ENCODE measurements around the gene KDM7A. TPM values are rescaled to one million over a fixed set of nuclear protein-coding genes. Genes with fewer than 3 reads are reported as not detected.

Gene KDM7A
- total and polyA plus RNA-seq, 10 donors = 2.5 to 41.5 (median 22.1) TPM

DNA sequence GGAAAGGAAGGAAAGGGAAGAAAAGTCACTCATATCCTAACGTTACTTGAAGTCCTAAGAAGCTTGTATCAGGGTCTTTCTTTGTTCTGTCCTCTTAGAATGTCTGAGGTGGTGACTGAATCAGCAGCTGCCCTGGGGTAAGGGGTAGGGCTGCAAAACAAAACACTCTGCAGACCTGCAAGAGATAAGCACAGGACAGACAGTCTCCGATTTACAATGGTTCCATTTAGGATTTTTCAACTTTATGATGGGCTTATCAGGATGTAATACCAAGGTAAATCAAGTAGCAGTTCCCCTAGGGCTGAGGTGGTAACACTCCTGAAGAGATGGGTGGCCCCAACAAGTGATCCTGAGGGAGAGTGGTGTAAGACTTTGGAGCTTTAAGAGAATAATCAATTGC lies 16.5 kb downstream of the KDM7A start:
- WGBS, 5 donors = 52 to 67% (median 56%) methylated on average over 2 of the region's 2 CpGs
- no peak for TF ChIP-seq POLR2A (IDR thresholded peaks at IDR 0.05)
- TF ChIP-seq, protein P1, sequence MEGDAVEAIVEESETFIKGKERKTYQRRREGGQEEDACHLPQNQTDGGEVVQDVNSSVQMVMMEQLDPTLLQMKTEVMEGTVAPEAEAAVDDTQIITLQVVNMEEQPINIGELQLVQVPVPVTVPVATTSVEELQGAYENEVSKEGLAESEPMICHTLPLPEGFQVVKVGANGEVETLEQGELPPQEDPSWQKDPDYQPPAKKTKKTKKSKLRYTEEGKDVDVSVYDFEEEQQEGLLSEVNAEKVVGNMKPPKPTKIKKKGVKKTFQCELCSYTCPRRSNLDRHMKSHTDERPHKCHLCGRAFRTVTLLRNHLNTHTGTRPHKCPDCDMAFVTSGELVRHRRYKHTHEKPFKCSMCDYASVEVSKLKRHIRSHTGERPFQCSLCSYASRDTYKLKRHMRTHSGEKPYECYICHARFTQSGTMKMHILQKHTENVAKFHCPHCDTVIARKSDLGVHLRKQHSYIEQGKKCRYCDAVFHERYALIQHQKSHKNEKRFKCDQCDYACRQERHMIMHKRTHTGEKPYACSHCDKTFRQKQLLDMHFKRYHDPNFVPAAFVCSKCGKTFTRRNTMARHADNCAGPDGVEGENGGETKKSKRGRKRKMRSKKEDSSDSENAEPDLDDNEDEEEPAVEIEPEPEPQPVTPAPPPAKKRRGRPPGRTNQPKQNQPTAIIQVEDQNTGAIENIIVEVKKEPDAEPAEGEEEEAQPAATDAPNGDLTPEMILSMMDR (IDR thresholded peaks at IDR 0.05 in 8 of 11, conservative IDR thresholded peaks at IDR 0.05 in 3 of 11) = no peak
- TF ChIP-seq POLR2AphosphoS5 (IDR thresholded peaks at IDR 0.05) = no peak
- H3K4me1 ChIP-seq = peaks cover 0 to 97% (median 56%) of the 10 kb centered on the region in 6 donors

DNA sequence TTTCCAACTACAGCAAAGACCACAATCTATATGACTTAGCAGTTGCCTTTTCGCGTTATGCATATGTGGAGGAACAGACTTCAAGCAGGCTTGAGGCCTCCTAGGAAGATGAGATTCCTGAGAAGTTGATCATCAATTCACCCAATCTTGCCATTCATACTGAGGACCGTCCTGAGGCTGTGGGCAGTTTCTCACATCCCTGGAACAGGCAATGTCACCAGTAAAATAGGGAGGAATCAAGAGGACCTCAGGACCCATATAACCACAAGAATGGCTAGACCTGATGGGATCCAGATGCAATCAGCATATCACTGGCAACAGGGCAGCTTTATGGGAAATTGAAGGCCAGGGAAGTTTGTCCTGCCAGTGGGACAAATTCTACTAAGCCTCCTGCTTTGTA lies 17.3 kb downstream of the KDM7A start:
- Histone ChIP-seq H3K9me3 (no peaks in the 10 kb centered on the region), H3K4me3 (no peak overlapping the region), H3K27ac (no peak overlapping the region), H3K36me3 (peaks cover 0 to 24% (median 0%) of the 10 kb centered on the region in 6 donors), H3K4me1 (peaks cover 0 to 97% (median 54%) of the 10 kb centered on the region in 6 donors), H3K27me3 (replicated peaks in 1 of 7) (no peaks in the 10 kb centered on the region)
- intact Hi-C loops (cut with DNase I; ENCODE audit: low total_unique reads) = no loop called here
- DNase-seq = no peak
- WGBS, 5 donors = 91 to 100% (median 96%) methylated on average over 3 of the region's 3 CpGs
- TF ChIP-seq POLR2AphosphoS5 (IDR thresholded peaks at IDR 0.05) (no peak), POLR2A (IDR thresholded peaks at IDR 0.05) (no peak)
- TF ChIP-seq, protein P1 (IDR thresholded peaks at IDR 0.05 in 8 of 11, conservative IDR thresholded peaks at IDR 0.05 in 3 of 11) = no peak

More for the DNA sequence above, 16.5 kb downstream of the KDM7A start:
- H3K4me3 ChIP-seq = no peak overlapping the region
- H3K9me3 ChIP-seq = no peaks in the 10 kb centered on the region
- peaks cover 0 to 24% (median 0%) of the 10 kb centered on the region in 6 donors for H3K36me3 ChIP-seq
- H3K27ac ChIP-seq = no peak overlapping the region
- intact Hi-C loops (cut with DNase I; ENCODE audit: low total_unique reads) = no loop called here
- no peak for DNase-seq
- H3K27me3 ChIP-seq (replicated peaks in 1 of 7) = no peaks in the 10 kb centered on the region

DNA sequence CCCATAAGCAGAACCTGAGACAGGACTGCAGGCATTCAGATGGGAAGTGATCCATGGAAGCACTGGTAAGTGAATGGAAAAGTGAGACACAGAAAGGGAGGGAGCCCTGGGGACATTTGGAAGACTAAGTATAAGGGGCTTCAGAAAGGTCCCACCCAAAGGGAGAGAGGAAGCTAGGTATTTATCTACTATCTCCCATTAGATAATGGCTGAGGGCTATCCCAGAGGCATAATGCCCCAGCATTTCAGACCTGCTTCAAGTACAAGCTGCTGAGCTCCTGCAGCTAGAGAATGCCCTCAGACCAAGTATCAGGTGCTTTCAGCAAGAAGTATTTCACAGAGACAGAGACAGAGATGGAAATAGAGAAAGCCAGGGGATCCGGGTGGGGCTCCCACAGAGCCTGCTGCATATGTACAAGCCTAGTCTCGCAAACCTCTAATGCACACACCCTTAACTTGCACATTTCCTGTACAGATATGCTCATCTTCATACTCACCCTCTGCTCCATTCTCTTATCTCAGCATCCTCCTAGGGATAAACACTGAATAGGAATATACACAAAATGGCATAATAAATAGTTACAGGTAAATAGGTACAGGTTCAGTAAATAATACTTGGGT lies 20.2 kb downstream of the KDM7A start:
- Histone ChIP-seq H3K27ac (no peak overlapping the region), H3K9me3 (no peaks in the 10 kb centered on the region), H3K27me3 (replicated peaks in 1 of 7) (no peaks in the 10 kb centered on the region), H3K36me3 (peaks cover 0 to 24% (median 0%) of the 10 kb centered on the region in 6 donors), H3K4me1 (peaks cover 0 to 94% (median 44%) of the 10 kb centered on the region in 6 donors), H3K4me3 (no peak overlapping the region)
- no peak for DNase-seq
- intact Hi-C loops (cut with DNase I; ENCODE audit: low total_unique reads) = no loop called here
- WGBS, 5 donors = 65 to 75% (median 71%) methylated on average over 2 of the region's 2 CpGs
- TF ChIP-seq, protein P1 (IDR thresholded peaks at IDR 0.05 in 8 of 11, conservative IDR thresholded peaks at IDR 0.05 in 3 of 11) = no peak
- no peak for TF ChIP-seq POLR2AphosphoS5 (IDR thresholded peaks at IDR 0.05)
- TF ChIP-seq POLR2A (IDR thresholded peaks at IDR 0.05) = no peak

DNA sequence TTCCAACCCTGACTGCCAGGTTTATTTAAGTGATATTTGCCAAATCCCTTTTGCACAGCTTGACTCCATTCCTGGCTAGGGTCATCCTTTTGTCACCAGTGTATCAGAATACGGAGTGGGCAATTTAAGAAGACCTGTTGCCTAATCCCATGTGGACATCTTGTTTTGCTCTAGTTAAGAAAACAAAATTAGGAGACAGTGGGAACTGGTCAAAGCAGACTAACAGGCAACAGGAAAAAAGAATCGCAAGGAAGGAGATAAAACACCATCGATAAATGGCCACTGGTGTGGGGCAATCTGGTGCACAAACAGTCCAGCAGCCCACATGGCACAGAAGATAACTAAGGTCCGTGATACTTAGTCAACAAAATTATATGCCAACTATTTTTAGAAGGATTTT lies 21.4 kb downstream of the KDM7A start:
- no peak for DNase-seq
- Histone ChIP-seq H3K9me3 (no peaks in the 10 kb centered on the region), H3K36me3 (peaks cover 0 to 24% (median 0%) of the 10 kb centered on the region in 6 donors), H3K4me1 (peaks cover 0 to 94% (median 37%) of the 10 kb centered on the region in 6 donors), H3K27me3 (replicated peaks in 1 of 7) (no peaks in the 10 kb centered on the region), H3K27ac (no peak overlapping the region), H3K4me3 (no peak overlapping the region)
- intact Hi-C loops (cut with DNase I; ENCODE audit: low total_unique reads) = no loop called here
- WGBS, 5 donors = 82 to 95% (median 90%) methylated on average over 4 of the region's 4 CpGs
- TF ChIP-seq POLR2A (IDR thresholded peaks at IDR 0.05) (no peak), POLR2AphosphoS5 (IDR thresholded peaks at IDR 0.05) (no peak)
- TF ChIP-seq, protein P1 (IDR thresholded peaks at IDR 0.05 in 8 of 11, conservative IDR thresholded peaks at IDR 0.05 in 3 of 11) = no peak

Measured in spleen (tissue), 11 donors.